Thyroid gland (tissue), 4 donors: ENCODE measurements around the gene AMFR.

ENCODE experiments used
- POLR2A ChIP-seq, 2 donors: fragments of 450-650 bp; IDR thresholded peaks; one replicate each; pipeline ENCODE4 v1.6.1; 2017; ENCODE audit warnings: antibody characterized with exemption in 2 of 2, mild to moderate bottlenecking in 2 of 2, moderate library complexity in 1 of 2
- TF ChIP-seq, protein P1 (sequence below), 6 experiments: fragments of 200-600 bp in 3 of 6; fragments of 450-650 bp in 3 of 6; sonication (generic) in 3 of 6; IDR thresholded peaks; one replicate each; pipeline ENCODE4 v1.5.1; 2016 to 2019; ENCODE audit warnings: antibody characterized with exemption in 6 of 6, mild to moderate bottlenecking in 2 of 6, inconsistent platforms in 1 of 6, moderate library complexity in 1 of 6

DNA sequence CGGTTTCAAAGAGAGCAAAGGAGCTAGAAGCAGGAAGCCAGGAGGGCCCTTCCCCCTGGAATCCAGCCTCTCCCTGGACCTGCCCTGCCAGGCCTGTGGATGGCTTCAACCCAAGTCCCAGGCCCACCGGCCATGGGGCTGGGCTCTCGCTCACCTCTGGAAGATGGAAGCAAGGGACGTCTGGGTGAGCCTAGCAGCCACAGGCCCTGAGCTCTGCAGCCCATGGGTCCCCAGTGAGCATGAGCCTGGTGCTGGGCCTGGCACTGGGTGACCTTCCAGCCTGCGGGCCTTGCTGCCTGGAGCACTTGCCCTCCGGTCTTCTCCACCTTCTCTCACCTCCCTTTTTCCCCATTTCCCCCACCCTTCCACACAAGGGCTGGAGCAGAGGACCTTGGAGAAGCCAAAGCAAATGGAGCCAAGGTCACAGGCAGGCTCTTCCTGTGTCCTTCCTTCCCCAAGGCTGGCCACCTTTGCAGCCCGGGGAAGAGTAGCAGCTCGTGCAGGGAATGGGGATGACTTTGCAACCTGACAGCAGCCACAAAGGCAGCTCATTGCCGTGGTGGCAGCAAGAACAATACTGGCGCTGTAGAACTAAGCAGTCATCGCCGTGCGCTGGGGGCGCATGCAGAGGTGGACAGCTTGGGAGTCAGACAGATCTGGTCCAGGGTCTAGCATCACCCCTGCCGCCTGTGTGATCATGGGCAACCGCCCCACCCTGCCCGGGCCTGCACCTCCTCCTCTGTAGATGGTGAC is 86.6 kb downstream of the AMFR start:
- TF ChIP-seq, protein P1, sequence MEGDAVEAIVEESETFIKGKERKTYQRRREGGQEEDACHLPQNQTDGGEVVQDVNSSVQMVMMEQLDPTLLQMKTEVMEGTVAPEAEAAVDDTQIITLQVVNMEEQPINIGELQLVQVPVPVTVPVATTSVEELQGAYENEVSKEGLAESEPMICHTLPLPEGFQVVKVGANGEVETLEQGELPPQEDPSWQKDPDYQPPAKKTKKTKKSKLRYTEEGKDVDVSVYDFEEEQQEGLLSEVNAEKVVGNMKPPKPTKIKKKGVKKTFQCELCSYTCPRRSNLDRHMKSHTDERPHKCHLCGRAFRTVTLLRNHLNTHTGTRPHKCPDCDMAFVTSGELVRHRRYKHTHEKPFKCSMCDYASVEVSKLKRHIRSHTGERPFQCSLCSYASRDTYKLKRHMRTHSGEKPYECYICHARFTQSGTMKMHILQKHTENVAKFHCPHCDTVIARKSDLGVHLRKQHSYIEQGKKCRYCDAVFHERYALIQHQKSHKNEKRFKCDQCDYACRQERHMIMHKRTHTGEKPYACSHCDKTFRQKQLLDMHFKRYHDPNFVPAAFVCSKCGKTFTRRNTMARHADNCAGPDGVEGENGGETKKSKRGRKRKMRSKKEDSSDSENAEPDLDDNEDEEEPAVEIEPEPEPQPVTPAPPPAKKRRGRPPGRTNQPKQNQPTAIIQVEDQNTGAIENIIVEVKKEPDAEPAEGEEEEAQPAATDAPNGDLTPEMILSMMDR (IDR thresholded peaks at IDR 0.05) = no peak
- no peak for TF ChIP-seq POLR2A (IDR thresholded peaks at IDR 0.05)
